Measurements from ENCODE around the gene PPM1H.

Gene PPM1H

DNA sequence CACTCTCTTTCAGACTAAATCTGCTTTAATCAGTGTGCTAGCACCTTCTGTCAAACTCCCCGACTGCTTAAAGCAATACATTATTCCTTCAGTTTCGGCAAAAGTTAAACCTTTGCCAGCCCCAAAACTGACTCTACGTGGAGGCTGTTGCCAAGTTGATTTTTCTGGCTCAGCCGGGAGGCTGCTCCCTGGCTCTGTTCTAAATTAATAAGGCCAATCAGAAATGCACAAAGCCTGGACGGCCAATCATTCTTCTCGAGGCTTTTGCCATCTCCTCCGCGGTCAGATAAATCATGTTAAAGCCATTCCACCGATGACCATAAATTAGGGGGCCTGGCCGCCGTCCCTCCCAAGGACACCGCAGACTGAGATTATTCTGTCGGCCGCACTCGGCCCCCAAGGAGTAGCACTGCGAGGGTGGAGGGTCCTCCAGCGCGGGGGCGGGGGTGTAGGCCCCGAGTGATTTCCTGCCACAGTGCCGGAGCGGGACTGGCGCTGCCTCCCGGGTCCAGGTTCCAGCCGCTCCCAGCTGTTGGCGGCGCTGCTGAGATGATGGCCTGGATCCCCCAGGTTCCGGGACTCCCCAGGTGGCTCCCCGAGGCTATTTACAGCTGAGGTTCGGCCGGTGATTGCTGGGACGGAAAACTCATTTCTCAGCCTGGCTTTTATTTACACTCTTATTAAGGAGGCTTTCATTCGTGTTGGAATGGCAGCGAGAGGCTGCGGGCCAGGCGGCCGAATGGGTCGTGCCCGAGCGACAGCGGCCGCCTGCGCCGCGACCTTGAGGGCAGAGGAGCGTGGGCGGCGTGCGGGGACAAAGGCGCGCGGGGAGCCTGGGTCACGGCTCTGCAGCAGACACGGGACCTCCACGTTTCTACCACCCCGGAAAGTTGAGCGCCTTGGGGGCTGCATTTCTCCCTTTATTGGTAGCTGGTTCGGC is 303.2 kb downstream of the PPM1H start:
- FAIRE-seq, result no peak

GRCh38 chr12:62629971-62630739 is 304.8 kb downstream of the PPM1H start:
- FAIRE-seq, result peak; percentile 45

DNA sequence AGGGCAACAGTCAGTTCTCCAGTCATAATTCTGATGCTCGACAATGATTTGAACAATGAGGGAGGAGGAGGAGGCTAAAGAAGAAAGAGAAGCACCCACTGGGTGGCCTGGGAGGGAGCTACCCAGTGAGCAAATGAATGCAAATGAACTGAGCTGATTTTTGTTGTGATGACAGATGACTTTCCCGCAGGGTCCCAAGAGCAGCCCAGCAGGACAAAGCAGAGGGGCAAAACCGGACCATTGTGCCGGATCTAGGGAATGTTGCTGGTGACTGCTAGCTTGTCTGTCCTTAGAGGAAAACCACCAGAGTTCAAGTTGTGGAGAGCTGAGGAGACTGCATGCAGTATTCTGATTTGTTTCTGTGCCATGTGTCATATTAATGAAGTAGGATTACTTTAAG is 305.5 kb downstream of the PPM1H start:
- FAIRE-seq, result no peak

DNA sequence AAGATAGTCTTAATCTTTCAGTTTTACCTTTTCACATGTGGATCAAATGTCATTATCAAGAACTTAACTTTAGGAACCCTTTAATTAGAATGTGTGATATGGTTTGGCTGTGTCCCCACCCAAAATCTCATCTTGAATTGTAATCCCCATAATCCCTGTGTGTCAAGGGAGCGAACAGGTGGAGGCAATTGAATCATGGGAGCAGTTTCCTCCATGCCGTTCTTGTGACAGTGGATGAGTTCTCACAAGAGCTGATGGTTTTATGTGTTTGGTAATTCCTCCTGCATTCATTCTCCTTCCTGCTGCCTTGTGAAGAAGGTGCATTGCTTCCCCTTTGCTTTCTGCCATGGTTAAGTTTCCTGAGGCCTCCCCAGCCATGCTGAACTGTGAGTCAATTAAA is 307.8 kb downstream of the PPM1H start:
- FAIRE-seq, result no peak

DNA sequence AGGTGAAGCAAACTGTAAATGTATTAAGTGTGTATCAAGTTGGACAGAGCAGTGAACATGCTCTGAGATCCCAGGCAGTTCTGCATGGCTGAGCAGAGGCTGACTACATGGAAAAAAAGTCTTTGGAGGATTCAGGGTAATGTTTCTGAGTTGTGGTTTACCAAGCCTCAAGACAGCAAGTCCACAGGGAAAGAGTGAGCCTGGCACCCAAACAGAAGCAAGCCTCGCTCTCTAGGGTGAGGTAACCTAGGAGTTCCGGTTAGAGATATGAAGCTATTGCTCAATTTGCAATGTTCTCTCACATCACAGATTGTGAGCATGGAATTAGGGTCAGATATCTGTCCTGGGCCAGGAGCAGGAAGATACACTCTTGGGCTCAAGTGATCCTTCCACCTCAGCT is 309.7 kb downstream of the PPM1H start:
- FAIRE-seq, result no peak

DNA sequence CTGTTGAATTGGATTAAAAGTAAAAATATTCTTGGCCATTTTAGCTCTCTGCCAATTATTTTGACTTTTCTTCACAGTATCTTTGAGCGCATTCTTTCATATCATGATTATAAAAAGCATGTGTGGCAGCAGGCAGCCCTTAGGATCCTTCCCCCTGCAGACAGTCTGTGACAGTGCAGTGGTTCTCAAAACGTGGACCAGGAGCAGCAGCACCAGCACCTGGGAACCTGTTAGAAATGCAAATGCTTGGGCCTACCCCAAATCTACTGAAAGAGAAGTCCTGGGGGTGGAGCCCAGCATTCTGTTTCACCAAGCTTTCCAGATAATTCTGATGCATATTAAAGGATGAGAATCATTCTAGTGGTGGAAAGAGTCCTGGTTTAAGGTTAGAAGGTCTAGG is 312.8 kb downstream of the PPM1H start:
- FAIRE-seq, result no peak

GRCh38 chr12:62621101-62621638 is 313.8 kb downstream of the PPM1H start:
- no peak for FAIRE-seq

- FAIRE-seq, result no peak
Measured at GRCh38 chr12:62618930-62619329, 316.0 kb downstream of the PPM1H start.

DNA sequence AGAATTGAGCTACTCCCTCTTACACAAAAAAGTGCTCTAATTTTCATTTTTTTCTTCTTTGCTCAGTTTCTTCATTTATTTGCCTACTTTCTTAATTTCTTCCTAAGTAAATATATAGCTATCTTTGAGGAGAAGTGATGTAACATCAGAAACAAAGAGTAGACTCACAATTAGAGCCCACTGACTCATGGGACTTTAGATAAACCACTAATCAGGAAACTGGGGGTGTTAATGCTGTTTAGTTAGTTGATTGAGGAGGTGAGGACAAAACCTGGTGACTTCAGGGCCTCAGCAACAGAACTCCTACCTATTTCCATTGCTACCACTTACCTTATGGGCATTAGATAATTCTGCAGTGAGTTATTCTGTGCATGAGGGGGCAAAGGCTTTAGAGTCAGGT is 316.6 kb downstream of the PPM1H start:
- no peak for FAIRE-seq

DNA sequence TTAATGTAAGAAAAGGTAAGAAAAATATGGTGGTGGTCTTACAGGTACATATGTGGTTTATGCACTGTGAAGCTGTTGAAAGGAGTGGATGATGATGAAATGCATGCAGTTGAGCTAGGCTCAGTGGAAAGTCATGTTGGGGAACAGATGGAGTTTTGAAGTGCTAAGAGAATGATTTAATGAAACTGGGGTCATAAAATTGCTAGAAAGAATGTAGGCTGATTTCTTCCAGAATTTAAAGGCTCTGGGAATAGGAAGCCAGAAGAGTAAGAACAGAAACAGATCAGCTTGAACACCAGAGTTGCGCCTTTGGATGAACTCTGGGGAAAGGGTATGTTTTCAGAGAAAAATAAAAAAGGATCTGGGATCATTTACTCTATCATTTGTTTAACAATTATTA is 321.9 kb downstream of the PPM1H start:
- no peak for FAIRE-seq

GRCh38 chr12:62606654-62607053 is 328.3 kb downstream of the PPM1H start:
- FAIRE-seq, result no peak

DNA sequence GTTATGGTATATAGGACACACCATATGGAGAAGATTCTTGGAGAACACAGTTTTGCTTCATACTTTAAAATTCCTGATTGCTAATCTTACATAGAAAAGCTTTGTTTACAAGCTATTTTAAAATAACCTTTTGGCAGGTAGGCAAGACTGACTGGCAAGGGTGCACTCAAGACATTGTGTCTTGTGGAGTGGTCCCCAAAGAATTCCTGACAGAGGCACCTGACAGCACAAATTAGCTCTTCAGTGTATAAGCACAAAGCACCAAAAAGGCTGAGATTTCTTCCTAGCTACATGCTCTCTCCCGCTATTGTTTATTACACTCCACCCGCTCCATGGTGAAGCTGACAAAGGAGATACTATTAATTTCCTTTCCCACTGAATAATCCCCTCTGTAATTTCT is 329.0 kb downstream of the PPM1H start:
- FAIRE-seq, result no peak

- FAIRE-seq, result no peak
Measured at GRCh38 chr12:62604871-62605270, 330.1 kb downstream of the PPM1H start.

GRCh38 chr12:62604373-62604772 is 330.6 kb downstream of the PPM1H start:
- FAIRE-seq, result no peak

DNA sequence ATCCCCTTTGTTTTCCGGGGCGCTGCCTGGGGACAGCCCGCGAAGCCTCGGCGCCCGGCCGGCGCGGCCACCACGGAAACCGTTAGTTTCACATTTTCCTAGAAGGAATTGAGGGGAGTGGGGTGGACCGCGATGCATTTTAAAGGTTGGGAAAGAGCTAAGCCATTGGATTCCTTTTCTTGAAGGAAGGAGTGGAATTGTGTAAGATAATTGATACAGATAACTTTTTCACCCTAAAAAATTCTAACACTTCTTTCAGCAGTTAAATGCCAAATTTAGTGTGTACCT is 331.2 kb downstream of the PPM1H start:
- no peak for FAIRE-seq

DNA sequence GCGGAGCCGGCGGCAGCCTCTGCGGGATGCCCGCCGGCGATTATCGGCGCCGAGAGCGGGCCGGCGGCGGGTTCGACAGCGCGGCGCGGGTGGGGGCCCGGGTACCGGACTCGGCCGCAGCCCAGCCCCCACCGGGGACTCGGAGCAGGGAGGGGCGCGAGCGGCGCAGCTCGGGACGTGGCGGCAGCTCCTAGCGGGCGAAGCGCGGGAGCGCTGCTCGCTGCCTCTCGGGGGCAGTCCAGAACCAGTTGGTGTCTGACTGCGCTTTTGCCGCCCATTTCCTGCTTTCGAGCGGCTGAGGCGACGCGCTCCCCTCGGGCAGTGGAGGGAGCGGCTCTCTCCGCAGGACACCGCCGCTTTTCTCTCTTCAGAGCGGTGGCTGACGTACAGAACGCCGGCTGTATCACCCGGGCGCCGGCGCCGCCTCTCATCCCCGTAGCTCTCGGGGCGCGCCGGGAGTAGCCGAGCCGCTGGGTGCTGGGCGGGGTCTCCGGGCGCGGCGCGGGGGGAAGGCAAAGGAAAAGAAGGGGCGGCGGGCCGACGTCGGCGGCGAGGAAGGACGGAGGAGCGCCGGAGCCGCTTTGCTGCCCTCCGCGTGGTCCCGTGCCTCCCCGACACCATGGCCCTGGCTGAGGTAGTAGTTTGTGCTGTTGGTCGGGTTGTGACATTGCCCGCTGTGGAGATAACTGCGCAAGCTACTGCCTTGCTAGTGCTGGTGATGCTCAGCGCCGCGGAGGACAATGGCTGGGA is 331.7 kb downstream of the PPM1H start:
- no peak for FAIRE-seq

GRCh38 chr12:62602255-62603060 is 332.5 kb downstream of the PPM1H start:
- no peak for FAIRE-seq

GRCh38 chr12:62601765-62602164 is 333.2 kb downstream of the PPM1H start:
- no peak for FAIRE-seq

GRCh38 chr12:62599854-62600437 is 335.0 kb downstream of the PPM1H start:
- no peak for FAIRE-seq

GRCh38 chr12:62598846-62599245 is 336.1 kb downstream of the PPM1H start:
- FAIRE-seq, result no peak

GRCh38 chr12:62597253-62597652 is 337.7 kb downstream of the PPM1H start:
- FAIRE-seq, result no peak
